OCI-M2 (cell line): Measurements from ENCODE around the gene UBL5.
"Not testable (repeated sequence)": the region's sequence is repeated elsewhere in the genome, so short reads cannot be mapped to it uniquely, and the experiment has no call there.

Experiments
- DNase-seq: peaks from one replicate; lab custom pipeline; 2025; ENCODE audit not compliant: unreplicated experiment; lab: John Stamatoyannopoulos, UW

UBL5 gene

DNA sequence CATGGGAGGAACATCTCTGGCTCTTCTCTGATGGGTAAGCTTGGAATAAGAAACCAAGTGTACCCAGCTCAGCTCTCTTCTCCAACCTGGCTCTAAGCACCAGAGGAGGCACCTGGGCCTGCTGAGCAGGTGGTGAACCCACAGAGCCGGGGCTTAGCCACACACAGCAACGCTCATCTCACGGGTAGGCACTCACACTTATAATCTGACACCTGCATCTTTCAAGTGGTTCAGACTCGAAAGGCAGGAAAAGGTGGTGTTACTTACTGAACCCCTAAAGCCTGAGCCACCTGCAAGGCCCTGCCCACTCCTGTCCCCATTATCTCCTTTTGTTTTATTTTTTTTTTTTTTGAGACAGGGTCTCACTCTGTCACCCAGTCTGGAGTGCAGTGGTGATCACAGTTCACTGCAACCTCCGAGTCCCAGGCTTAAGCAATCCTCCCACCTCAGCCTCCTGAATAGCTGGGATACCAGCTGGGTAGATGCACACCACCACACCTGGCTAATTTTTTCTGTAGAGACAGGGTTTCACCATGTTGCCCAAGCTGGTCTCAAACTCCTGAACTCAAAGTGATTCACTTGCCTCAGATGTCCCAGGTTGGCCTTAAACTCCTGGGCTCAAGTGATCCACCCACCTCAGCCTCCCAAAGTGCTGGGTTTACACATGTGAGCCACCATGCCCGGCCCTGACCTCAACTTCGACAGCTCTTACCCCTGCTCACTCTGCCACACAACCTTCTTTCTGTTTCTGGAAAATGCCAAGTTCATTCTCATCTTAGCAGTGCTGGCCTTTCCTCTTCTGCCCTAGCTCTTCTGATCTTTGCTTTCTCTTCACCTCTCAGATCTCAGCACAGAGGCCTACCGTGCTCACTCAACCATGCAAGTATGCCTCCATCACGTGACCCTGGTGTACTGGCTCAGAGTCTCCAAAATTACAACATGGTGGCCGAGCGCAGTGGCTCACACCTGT lies 18.6 kb upstream of the UBL5 start:
- no peak for DNase-seq

GRCh38 chr19:9811139-9811538 lies 16.6 kb upstream of the UBL5 start:
- DNase-seq = no peak

- no peak for DNase-seq
Observed at GRCh38 chr19:9818175-9818733, 9.5 kb upstream of the UBL5 start.

- DNase-seq = peak; percentile 96
Observed at GRCh38 chr19:9818734-9819595, 8.8 kb upstream of the UBL5 start, which contains the start of gene FBXL12. FBXL12 (minus strand) TSS chr19:9819079; CDS start chr19:9818813, 266 bp downstream.

GRCh38 chr19:9819596-9819909 lies 8.2 kb upstream of the UBL5 start:
- peak; percentile 75 for DNase-seq

DNA sequence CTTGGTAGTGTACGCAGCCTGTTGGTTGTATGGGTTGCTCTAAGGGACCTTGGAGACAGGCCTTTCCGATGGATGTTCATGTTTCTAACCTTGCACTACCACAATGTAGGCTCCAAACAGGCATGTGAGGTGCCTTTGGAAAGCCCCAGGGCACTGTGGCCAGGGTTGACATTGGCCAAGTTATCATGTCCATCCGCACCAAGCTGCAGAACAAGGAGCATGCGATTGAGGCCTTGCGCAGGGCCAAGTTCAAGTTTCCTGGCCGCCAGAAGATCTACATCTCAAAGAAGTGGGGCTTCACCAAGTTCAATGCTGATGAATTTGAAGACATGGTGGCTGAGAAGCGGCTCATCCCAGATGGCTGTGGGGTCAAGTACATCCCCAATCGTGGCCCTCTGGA lies 7.7 kb upstream of the UBL5 start:
- DNase-seq = not testable (repeated sequence)

- no peak for DNase-seq
Observed at GRCh38 chr19:9823816-9824215, 3.9 kb upstream of the UBL5 start.

- DNase-seq = no peak
Observed at GRCh38 chr19:9828551-9829063, 889 bp downstream of the UBL5 start.

DNA sequence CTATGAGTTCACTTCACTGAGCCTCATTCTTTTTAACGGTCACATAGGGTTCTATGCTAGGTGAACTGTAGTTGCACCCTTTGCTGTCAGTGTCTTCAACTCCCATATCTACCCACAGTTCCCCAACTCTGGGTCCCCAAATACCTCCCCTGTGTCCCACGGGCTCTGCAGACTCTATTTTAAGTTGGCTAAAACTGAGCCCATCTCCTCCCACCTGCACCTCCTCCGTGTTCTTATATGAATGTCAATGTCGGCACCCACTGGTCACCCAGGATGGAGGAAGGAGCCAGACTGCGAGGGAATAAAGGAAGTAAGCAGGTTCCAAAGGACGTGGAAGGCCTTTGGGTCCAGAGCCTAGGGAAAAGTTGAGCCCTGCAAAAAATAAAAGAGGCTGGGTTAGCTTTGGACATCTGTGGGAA lies 6.6 kb downstream of the UBL5 start:
- DNase-seq = no peak

DNA sequence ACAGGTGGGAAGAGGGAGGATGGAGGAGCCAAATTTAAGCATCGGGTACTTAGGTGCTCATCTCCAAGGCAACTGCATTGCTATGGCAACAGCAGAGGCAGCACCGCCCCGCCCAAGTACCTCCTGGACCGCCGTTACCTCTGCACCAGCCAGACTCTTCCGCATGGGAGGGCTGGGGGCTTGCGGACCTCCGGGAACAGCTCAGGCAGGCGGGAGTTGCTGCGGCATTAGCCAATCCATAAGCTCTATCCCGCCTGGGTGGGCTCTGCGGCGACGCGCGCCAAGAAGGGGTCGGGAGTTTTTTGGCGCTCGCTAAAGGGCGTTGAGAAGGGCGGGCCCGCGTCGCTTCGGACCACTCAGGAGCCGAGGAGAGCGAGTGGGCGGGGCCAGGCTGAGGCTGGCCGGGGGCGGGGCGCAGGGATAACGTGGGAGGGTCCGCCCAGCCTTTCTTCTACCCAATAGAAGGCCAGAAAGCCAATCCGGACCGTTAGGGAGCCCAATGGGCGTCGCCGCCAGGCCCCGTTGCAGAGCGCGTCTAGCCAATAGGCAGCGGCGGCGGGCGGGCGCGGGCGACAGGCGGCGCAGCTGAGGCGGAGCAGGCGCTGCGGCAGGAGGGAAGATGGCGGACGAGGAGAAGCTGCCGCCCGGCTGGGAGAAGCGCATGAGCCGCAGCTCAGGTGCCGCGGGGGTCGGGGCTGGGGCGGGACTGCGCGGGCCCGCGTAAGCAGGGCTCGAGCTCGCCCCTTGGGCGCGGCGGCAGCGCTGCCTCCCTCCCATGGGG lies 7.2 kb downstream of the UBL5 start, which contains the start of gene PIN1:
Gene PIN1, plus strand, starts transcription at position 593 of the 781 bp plus-strand sequence. Its CDS starts 27 bp downstream, at position 620.
- DNase-seq = peak; percentile 87

- no peak for DNase-seq
Observed at GRCh38 chr19:9835507-9835949, 7.8 kb downstream of the UBL5 start.

DNA sequence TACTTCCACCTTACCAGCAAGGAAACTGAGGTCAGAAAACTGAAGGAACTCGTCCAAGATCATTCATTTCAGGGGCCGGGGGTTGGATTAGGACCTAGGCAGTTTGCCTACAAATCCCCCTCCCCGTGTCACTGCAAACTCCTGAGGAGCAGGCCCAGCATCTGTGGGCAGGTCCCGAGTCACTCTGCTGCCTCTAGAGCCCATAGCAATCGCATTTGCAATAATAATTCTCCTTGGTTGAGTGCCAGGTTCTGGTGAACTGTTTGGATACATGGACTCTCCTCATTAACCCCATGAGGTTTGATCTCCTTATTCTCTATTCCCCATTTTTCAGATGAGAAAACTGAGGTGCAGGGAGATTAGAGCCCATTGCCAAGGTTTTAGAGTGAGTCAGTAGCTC lies 8.3 kb downstream of the UBL5 start:
- no peak for DNase-seq

GRCh38 chr19:9838324-9838723 lies 10.6 kb downstream of the UBL5 start:
- no peak for DNase-seq

DNA sequence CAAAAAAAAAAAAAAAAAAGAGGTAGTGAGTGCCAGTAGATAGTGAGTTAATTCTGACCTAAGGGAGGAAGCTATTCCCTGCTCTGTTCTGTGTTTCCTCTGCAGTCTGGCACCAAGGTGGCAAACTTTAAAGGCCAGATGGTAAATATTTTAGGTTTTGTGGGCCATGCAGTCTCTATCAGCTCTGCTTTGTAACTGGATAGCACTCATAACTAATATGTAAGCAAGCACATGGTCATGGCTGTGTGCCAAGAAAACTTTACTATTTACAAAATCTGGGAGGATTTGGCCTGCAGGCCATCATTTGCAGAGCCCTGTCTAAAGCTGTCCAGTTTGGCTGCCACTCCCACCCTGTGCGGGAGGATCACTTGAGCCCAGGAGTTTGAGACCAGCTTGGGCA lies 11.7 kb downstream of the UBL5 start:
- DNase-seq = no peak

- no peak for DNase-seq
Observed at GRCh38 chr19:9842834-9843625, 15.3 kb downstream of the UBL5 start.

GRCh38 chr19:9843626-9844273 lies 16.0 kb downstream of the UBL5 start:
- not testable (repeated sequence) for DNase-seq

- no peak for DNase-seq
Observed at GRCh38 chr19:9847087-9847671, 19.5 kb downstream of the UBL5 start.

GRCh38 chr19:9848060-9848459 lies 20.3 kb downstream of the UBL5 start:
- DNase-seq = no peak

GRCh38 chr19:9848762-9849161 lies 21.0 kb downstream of the UBL5 start:
- DNase-seq = no peak
